Chondrocyte (in vitro differentiated cells): ENCODE results near the gene ITK. TPM values are rescaled to one million over a fixed set of nuclear protein-coding genes. Genes with fewer than 3 reads are reported as not detected.
"Not testable (repeated sequence)": the region's sequence is repeated elsewhere in the genome, so short reads cannot be mapped to it uniquely, and the experiment has no call there.

ENCODE experiments used
- DNase-seq: peaks from one replicate; pipeline ENCODE4 v3.0.0; 2021; ENCODE audit warnings: mixed read lengths, low spot score
- H3K27ac Mint-ChIP-seq: one replicate; pipeline ENCODE4 v1.8.0; 2021; ENCODE audit warnings: mild to moderate bottlenecking, moderate library complexity, mixed read lengths; ENCODE audit not compliant: unreplicated experiment
- H3K27me3 Mint-ChIP-seq: 2 replicates; pipeline ENCODE4 v1.8.0; 2021; ENCODE audit warnings: low read depth, mixed read lengths
- H3K36me3 Mint-ChIP-seq: 2 replicates; pipeline ENCODE4 v1.8.0; 2021; ENCODE audit warnings: low read depth, mixed read lengths
- H3K4me1 Mint-ChIP-seq: 2 replicates; pipeline ENCODE4 v1.8.0; 2021; ENCODE audit warnings: low read depth, mild to moderate bottlenecking, mixed read lengths
- H3K4me3 Mint-ChIP-seq: one replicate; pipeline ENCODE4 v1.8.0; 2021; ENCODE audit warnings: mild to moderate bottlenecking, moderate library complexity, mixed read lengths; ENCODE audit not compliant: unreplicated experiment
- H3K9me3 Mint-ChIP-seq: 2 replicates; pipeline ENCODE4 v1.8.0; 2021; ENCODE audit warnings: low read depth, mixed read lengths
- total RNA-seq: library from RNA; stranded (reverse); gene quantifications from 3 replicates; pipeline ENCODE4 v1.2.1, GENCODE V29; 2021
- TF ChIP-seq, protein P1 (sequence below): fragments of 200-600 bp; sonication (generic); IDR thresholded peaks from 2 replicates; pipeline ENCODE4 v1.5.0; 2021; ENCODE audit warnings: antibody characterized with exemption, mild to moderate bottlenecking, moderate library complexity

ITK gene
- total RNA-seq, 1 donor from 2014 or later = not detected

DNA sequence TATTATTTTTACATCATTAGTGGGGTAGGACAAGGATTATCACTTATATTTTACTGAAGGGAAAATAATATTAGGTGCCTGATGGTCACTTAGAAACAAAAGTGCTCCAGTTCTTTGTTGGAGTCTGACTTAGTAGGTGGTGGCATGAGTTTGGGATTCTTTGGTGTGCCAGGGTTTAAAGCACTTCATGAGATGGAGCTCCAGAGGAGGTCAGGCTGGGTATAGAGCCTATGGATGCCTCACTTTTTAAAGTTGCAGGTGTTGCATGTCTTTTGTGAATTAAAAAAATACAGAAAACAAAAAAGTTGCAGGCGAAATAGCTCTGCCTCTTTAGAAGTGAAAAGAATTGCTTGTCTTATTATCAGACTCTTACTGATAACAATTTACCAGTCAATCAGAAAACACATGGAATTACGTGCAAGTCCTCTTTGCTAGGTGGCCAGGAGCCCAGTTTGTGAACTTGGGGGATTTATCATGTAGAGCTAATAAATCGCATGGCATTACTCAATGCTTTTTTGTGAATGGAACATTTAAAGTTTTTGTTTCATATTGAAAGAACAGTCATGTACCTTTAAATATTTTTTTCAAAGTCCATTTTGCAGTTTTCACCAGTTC, 1.6 kb downstream of the ITK start:
- Mint-ChIP-seq H3K36me3 (peaks cover 3% of the 10 kb centered on the region), H3K27ac (no peak overlapping the region), H3K4me1 (no peaks in the 10 kb centered on the region), H3K4me3 (no peak overlapping the region), H3K9me3 (peaks cover 4% of the 10 kb centered on the region), H3K27me3 (peaks cover 54% of the 10 kb centered on the region)
- no peak for DNase-seq
- TF ChIP-seq, protein P1, sequence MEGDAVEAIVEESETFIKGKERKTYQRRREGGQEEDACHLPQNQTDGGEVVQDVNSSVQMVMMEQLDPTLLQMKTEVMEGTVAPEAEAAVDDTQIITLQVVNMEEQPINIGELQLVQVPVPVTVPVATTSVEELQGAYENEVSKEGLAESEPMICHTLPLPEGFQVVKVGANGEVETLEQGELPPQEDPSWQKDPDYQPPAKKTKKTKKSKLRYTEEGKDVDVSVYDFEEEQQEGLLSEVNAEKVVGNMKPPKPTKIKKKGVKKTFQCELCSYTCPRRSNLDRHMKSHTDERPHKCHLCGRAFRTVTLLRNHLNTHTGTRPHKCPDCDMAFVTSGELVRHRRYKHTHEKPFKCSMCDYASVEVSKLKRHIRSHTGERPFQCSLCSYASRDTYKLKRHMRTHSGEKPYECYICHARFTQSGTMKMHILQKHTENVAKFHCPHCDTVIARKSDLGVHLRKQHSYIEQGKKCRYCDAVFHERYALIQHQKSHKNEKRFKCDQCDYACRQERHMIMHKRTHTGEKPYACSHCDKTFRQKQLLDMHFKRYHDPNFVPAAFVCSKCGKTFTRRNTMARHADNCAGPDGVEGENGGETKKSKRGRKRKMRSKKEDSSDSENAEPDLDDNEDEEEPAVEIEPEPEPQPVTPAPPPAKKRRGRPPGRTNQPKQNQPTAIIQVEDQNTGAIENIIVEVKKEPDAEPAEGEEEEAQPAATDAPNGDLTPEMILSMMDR = no peak

DNA sequence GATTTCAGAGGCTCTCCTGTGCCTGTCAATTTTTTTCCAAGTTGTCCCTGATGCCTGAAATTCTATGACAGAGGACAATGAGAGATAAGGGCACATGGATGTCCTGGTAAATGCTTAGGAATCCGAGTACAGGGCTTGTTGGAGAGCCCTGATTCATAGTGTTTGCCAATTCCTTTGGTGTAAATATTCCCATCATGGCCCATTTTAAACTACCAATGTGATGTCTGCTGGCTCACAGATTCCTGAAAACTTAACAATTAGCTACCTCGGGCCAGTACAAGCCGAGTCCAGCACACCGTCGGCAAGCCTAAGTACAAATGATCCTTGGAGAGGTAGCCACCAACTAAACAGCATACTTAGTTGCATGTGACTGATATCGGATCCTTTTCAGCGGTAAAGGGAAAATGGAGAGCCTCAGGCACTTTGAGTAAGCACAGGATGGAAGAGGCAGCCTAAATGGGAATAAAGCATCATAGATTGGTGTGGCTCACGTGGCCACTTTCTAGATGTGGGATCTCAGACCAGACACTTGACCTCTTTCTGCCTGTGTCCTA, 3.6 kb downstream of the ITK start:
- no peak overlapping the region for H3K4me3 Mint-ChIP-seq
- H3K9me3 Mint-ChIP-seq = no peaks in the 10 kb centered on the region
- H3K27ac Mint-ChIP-seq = no peak overlapping the region
- no peak for DNase-seq
- peaks cover 48% of the 10 kb centered on the region for H3K27me3 Mint-ChIP-seq
- no peaks in the 10 kb centered on the region for H3K36me3 Mint-ChIP-seq
- TF ChIP-seq, protein P1 = no peak
- H3K4me1 Mint-ChIP-seq = no peaks in the 10 kb centered on the region

DNA sequence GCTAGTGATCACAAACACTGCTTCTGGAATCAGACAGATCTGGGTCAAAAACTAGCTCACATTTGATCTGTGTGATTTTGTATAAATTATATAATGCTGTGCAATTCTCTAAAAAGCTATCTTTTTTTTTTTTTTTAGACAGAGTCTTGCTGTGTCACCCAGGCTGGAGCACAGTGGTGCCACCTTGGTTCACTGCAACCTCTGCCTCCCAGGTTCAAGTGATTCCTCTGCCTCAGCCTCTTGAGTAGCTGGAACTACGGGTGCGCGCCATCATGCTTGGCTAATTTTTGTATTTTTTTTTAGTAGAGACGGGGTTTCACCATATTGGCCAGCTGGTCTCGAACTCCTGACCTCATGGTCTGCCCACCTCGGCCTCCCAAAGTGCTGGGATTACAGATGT, 4.5 kb downstream of the ITK start:
- not testable (repeated sequence) for H3K9me3 Mint-ChIP-seq, H3K36me3 Mint-ChIP-seq, H3K4me1 Mint-ChIP-seq, DNase-seq, H3K27ac Mint-ChIP-seq, H3K4me3 Mint-ChIP-seq
- H3K27me3 Mint-ChIP-seq = peaks cover 45% of the 10 kb centered on the region

DNA sequence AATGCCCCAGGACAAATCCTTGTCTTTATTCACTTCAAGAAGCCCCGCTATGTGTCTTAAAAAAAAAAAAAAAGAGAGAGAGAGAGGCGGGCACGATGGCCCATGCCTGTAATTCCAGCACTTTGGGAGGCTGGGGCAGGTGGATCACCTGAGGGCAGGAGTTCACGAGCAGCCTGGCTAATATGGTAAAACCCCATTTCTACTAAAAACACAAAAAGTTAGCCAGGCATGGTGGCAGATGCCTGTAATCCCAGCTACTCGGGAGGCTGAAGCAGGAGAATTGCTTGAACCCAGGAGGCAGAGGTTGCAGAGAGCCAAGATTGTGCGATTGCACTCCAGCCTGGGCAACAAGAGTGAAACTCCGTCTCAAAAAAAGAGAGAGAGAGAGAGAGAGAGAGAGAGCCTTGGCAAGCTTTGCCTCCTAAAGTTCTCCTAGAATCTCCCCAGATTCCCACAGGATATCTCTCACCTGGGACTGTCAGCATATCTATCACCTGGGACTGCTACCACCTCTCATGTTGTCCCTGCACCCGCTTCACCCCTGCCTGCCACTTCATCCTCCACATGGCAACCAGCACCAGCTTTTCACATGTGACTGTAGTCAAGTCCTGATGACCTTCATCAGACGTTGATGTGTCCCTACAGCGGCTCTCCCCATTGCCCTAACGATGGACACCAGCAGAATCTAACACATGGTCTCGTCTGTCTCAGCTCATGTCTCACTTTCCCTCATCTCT, 5.8 kb downstream of the ITK start:
- H3K27ac Mint-ChIP-seq = no peak overlapping the region
- TF ChIP-seq, protein P1 = no peak
- no peaks in the 10 kb centered on the region for H3K36me3 Mint-ChIP-seq
- no peaks in the 10 kb centered on the region for H3K9me3 Mint-ChIP-seq
- no peaks in the 10 kb centered on the region for H3K4me1 Mint-ChIP-seq
- DNase-seq = no peak
- H3K4me3 Mint-ChIP-seq = no peak overlapping the region
- H3K27me3 Mint-ChIP-seq = peaks cover 39% of the 10 kb centered on the region

DNA sequence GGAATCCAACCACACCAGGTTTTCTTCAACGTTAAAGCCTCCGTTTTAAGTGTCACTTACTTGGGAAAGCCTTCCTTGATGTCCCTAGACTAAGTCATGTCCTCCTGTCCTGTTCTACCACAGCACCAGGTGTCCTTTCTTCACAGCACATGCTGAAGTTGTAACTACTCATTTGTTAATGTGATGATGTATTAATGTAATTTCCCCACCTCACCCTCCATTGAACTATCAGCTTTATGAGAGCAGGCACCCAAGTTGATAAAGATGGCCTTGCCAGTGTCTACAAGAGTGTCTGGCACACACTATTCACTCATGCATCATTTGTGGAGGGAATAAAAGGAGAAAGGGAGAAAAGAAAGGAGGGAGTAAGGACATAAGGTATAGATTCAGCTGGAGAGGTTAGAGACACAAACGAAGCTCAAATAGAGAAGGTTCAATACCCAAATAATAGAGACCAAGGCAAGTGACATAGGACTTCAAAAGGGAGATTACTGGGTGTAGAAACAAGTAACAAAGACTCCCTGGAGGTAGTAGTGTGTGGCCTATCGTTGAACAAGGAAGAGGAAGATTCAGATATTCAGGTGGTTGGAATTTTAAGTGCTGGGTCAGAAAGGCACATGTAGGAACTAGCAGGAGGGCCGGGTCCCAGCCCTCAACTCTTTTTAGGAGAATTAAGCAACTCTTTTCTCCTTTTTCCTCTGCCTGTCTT, 6.6 kb downstream of the ITK start:
- H3K36me3 Mint-ChIP-seq = no peaks in the 10 kb centered on the region
- H3K4me3 Mint-ChIP-seq = no peak overlapping the region
- no peaks in the 10 kb centered on the region for H3K9me3 Mint-ChIP-seq
- TF ChIP-seq, protein P1 = no peak
- peaks cover 35% of the 10 kb centered on the region for H3K27me3 Mint-ChIP-seq
- no peak for DNase-seq
- H3K27ac Mint-ChIP-seq = no peak overlapping the region
- H3K4me1 Mint-ChIP-seq = no peaks in the 10 kb centered on the region
